GM18858 (cell line): Measurements from ENCODE around the gene DNM1L.

Experiments used
- ATAC-seq: cut with Tn5 transposase; IDR thresholded peaks from one replicate; pipeline ENCODE4 v1.9.1; 2021; ENCODE audit not compliant: unreplicated experiment

The DNM1L gene

DNA sequence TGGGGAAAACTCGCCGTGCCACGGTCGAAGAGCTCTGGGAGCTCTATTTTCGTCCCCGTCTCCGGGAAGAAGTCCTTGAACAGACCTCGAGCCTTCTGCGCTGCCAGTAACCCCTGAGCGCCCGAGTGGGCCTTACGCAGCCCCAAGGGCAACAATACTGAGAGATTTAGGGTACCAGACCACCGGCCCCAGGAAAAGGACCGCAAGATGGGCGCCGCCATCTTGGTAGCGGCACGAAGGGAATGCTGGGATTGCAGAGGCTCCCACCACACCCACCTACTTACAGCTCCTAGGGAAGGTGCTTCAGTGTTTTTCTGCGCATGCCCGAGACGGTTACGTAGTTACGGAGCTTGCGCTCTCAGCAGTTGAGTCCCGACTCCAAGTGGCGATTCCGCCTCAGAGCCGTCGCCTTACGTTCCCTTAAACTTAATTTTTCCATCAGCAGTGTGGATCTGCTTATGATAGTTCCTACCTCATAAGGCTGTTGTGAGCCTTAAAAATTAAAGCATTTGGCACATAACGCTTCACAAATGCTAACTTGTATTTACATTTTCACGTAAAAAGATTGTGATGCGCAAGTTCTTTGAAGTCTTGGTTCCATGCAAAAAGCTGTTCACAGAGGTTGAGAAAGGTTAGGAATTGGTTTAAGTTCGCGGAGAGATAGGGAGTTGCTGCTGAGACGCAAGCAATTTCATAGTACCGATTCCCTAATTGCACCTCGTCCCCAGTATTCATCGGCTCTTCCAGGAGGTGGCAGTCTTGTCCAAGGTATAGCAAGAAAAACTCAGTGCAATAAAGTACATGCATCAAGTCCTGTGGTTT lies 76.8 kb downstream of the DNM1L start, which contains the start of gene YARS2:
Gene YARS2, minus strand, starts transcription at position 244 of the 822 bp plus-strand sequence. Its CDS starts 23 bp downstream, at position 221.
- ATAC-seq = peak; percentile 84

DNA sequence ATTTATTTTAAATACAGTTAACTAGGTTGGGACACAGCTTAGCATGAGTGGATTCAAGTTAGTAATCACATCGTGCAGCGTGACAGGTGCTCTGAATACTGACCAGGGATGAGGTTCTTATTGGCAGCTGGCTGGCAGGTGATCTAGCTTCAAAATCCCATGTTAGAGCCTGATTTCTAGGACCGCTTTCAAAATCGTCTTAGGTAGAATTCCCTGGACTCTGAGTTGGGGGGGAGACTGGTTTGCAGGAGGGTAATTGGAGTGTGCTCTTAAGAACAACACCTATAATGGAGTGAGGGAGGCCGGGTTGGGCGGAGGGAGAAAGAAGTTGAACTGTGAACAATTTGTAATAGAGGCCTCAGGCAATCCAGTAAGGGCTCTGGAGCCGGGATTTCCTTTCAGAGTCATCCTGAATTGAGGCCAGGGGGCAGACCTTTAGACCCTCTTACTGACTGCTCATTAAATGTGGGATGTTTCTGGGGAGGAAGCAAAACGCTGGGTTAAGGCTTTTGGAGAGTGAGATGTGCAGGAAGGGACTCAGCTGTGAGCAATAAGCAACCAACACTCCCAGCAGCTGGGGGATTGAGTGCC lies 77.5 kb downstream of the DNM1L start:
- no peak for ATAC-seq

DNA sequence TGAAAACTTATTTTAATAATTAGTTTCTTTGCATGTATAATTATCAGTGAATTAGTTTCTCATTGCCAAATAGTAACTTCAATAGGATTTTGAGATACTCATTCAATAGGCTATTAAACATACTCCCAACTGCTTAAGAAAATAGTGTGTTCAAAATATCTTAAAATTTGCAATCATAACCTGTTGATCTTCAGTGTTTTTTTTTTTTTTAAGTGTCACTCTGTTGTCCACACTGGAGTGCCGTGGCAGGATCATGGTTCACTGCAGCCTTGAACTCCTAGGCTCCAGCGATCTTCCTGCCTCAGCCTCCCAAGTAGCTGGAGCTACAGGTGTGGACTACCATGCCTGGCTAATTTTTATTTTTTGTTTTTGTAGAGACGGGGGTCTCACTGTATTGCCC lies 78.1 kb downstream of the DNM1L start:
- no peak for ATAC-seq

DNA sequence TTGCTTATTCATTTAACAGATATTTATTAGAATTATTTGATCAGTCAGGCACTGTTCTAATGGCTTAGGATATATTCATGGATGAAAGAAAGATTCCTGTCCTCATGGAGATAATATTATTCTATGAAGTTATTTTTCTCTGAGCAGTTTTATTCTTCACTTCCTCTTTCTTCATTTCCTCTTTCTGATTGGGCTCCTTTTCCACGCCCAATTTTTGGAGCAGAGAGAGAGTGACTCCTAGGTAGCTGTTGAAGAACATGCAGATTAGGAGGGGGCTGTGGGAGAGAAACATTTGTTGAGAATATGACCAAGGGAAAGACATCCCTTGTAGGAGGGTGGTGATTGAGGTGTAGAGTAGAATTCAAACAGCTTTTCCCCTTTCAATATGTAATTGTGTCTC lies 82.6 kb downstream of the DNM1L start:
- ATAC-seq = peak; percentile 63

DNA sequence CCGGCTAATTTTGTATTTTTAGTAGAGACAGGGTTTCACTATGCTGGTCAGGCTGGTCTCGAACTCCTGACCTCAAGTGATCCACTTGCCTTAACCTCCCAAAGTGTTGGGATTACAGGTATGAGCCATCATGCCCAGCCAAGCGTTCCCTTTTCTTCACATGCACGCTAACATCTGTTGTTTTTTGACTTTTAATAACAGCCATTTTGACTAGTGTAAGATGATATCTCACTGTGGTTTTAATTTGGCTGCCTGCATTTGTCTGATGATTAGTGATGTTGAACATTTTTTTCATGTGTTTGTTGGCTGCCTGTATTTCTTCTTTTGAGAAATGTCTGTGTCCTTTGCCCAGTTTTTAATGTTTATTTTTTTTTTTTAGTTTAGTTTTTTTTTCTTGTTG lies 86.8 kb downstream of the DNM1L start:
- ATAC-seq = no peak

DNA sequence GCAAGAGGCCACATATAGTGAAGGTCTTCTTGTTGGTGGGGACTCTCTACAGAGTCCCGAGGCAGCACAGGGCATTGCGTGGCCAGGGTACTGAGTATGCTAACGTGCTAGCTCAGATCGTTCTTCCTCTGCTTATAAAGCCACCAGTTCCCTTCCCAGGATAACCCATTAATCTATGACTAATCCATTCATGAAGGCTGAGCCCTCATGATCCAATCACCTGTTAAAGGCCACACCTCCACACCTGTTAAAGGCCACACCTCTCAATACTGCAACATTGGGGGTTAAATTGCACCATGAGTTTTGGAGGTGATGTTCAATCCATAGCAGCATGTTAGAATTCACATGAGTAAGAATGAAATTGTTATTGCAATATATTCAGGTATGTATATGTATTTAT lies 89.4 kb downstream of the DNM1L start:
- ATAC-seq = no peak

DNA sequence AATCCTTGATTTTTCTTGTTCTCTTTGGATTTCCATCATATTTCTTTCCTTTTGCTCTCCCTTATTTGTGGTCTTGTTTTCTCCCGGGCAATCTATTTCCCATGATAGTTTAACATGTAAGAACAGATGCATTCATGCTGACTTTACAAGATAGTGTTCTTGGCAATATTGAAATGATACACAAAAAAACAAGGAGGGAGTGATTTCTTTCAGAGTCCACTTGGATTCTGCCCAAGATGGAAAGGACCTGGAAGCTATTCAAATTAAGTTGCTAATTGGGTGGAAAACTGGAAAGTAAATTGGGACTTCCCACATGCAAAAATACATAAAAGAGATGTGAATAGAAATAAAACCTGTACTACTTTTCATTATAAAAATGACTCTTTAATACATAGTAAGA lies 91.0 kb downstream of the DNM1L start:
- ATAC-seq = no peak

DNA sequence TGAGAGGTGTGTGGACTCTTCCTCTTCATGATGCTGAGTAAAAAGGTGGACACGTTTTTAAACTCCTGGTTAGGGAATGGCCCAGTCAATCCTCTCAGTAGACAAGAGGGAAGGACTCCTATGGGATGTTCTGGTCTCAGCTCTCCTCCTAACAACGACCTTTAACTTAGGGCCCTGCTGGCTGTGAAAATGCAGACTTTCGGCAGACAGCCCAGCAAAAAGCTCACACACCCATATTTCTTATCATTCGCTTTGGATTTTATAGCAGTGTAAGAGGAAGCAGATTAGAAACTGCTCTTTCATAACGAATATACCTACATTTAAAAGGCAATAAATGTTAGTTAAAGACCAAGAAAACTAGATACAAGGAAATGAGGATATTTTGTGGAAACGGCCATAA lies 94.6 kb downstream of the DNM1L start:
- no peak for ATAC-seq

DNA sequence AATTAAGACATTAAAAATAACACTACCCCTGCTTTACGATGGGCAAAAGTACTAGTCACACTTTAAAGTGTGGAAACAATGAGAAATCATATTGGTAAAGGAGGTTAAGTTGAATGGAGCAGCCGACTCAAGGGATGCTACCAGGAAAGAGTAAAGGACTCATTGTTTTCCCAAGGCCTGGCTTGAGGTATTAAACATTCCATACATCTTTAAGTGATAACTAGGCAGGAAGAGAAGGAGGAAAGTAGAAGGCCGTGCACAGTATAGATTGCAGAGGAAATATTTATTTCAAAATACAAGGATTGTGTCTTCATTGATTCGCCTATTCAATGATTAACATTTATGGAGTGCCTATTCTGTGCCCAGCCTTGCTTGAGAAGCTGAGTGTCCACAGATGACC lies 97.2 kb downstream of the DNM1L start:
- ATAC-seq = no peak

DNA sequence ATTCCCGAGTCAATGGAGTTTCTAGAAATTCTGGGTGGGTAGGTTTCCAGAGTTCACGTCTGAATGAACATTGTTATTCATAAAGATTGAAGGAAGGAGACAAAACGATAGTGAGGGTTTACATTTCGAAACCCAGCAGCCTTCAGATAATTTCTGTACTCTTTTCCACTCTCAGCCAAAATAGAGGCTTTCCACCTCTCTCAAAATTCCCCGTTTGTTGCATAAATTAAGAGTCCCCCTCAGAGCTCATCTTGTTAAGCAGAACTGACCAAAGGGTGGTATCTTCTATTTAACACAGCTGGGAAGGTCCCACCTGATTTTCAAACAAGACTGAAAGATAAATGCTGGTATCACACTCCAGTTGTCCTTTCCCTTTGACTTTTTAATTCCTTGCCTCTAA lies 98.1 kb downstream of the DNM1L start:
- ATAC-seq = peak; percentile 61

DNA sequence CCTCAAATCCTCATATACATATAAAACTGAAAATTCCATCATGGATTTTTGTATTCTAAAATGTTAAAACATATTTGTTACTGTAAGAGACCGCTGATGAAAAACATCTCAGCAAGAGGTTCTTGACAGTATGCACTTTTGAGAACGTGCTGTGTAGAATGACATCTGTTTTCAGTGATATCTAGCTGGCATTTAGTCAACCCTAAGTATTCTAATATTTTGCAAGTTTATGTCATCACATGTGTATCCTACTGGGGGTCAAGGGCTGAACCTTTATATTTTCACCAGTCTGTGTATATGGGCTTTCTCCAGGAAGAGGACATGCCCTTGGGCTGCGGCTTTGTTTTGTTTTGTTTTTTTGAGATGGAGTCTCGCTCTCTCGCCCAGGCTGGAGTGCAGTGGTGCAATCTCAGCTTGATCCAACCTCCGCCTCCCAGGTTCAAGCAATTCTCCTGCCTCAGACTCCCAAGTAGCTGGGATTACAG lies 98.6 kb downstream of the DNM1L start:
- ATAC-seq = no peak

DNA sequence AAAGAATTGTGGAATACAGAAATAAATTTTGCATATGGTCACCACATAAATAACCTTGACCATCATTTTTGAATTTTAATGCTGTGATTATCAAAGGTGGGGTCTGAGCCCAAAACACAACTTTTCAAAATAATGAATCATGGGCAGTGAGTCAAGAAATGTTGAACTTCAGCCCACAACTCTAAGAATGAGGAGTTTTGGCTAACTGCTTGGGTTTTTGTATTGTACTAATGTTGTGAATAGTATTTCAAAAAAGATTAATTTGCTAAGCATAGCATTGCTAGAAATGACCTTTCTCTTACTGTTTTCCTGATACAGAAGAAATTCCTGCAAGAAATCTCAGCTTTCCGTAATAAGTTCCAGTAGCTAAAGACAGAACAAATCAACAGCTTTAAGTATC lies 101.0 kb downstream of the DNM1L start:
- no peak for ATAC-seq

DNA sequence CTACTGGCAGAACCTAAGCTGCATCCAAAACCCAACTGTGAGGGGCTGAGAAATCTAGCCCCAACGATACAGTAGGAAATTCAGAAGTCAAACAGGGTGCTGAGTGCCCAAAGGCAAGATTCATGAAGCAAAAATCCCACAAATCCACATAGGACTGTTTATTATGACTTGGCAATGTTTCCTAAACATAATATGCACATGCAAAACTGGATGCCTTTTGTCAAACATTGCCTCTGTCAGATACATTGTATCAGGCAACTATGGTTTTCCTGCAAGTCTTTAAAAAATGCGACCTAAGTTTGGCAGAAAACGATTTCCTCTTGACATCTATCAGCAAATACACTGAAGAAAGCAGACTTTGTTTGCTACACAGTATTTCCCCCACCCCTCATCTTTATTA lies 103.9 kb downstream of the DNM1L start:
- ATAC-seq = no peak

DNA sequence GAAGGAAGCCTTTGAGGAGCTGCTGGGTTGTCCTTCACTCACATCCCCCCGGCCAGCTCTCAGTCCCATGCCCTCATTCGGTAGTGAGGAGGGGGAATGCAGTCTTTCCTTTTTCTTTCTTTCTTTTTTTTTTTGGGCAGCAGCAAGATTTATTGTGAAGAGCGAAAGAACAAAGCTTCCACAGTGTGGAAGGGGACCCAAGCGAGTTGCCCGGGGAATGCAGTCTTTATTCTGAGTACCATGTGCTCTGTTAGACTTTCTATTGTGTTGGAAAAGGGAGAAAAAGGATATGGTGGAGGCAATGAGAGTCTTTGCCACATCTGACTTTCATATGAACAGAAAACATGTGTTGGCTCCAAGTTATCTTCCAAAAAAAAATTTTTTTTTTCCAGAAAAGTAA lies 106.5 kb downstream of the DNM1L start:
- ATAC-seq = no peak

DNA sequence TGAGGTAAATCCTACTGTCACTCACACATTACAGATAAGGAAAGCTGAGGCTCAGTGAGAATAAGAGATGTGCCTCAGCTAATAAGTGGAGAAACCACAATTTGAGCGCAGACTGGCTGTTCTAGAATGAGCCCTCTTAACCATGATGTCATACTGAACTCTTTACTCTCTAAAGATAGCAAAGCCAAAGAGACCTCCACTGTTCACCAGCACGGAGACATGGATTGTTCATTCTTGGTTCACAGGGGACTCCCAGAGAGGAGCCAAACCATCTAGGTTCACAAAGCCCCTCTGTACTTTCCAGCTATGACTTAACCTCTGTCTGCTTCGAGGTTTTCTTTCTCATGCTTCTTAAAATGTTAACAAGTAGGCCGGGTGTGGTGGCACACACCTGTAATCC lies 109.3 kb downstream of the DNM1L start:
- no peak for ATAC-seq

DNA sequence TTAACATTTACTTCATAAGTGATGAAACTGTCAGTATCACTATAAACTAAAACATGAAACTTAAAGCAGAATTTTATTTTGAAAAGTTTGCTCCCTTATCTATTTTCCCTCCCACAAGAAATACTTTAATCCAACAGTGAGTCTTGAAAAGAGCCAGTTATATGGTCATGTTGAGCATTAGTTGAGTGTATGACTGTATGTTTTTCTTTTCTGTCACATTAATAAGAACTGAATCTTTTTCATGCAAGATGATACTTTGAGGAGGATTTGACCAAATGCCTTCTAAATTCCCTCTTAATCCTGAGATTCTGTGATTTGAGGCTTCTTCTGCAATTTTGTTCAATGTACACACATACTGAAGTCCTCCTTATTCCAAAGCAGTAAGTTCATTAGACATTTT lies 110.3 kb downstream of the DNM1L start:
- ATAC-seq = no peak

DNA sequence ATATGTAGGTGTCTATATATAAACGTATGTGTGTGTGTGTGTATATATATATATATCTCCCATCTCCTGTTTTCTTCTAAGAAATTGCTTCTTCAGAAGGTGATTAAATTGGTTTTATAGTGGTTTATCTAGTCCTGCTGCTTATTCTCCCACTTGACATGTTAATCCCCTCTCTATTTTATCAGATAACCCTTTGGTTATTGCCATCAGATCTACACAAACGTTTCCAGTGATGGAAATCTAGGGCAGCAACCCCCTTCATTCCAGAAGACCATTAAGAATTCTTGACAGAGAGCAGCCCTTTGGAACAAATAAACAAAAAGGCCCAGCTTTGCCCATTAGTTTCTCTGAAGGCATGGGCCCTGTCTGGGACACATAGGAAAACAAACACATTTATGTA lies 110.8 kb downstream of the DNM1L start:
- ATAC-seq = no peak

DNA sequence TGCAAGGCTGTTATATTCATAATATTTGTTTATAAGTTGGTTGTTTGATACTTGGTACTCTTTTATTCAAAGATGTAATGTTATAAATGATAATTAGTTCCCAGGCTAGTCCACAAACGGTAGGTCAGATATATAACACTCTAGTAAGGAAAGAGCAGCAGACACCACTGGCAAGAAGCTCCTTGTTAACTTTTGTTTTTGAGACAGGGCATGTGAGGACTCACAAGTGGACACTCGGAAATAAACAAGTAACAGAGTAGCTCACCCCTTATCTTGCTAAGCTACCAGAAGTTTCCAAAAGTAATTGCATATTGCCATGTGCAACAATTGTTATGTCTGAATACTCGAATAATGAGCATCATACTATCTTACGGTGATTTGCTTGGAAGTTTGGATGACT lies 115.2 kb downstream of the DNM1L start:
- no peak for ATAC-seq
